Anterior cingulate cortex (tissue), 58 donors: ENCODE data around the gene GPC2.

Experiments used
- DNase-seq, 58 donors: peaks; one replicate each; lab custom pipeline; 2025; lab: John Stamatoyannopoulos, UW

GPC2 gene

GRCh38 chr7:100126931-100127865 lies 50.0 kb downstream of the GPC2 start, which contains the start of gene MBLAC1:
Gene MBLAC1 (plus strand): TSS chr7:100126967. CDS start chr7:100127396, 429 bp downstream.
- DNase-seq = peak; percentile 41 to 94 (median 86)

DNA sequence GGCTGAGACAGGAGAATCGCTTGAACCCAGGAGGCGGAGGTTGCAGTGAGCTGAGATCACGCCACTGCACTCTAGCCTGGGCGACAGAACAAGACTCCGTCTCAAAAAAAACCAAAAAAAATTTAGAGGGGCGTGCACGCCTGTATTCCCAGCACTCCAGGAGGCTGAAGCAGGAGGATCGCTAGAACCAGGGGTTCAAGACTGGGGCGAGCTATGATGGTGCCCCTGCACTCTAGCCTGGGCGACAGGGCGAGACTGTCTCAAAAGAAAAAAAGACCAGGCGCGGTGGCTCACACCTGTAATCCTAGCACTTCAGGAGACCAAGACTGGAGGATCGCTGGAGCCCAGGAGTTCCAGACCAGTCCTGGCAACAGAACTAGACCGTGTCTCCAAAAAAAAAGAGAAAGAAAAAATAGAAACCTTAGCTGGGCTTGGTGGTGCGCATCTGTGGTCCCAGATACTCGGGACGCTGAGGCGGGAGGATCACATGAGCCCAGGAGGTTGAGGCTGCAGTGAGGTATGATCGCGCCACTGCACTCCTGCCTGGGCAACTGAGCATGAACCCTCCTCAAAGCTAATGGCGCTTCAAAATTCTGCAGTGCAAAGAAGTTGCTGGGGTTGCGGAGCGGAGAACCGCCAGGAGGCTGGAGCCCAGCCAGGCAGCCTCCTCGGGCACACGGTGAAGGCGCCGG lies 50.8 kb downstream of the GPC2 start:
- DNase-seq = peak in 7 of 58 donors; percentile 58 to 78 (median 77)

- DNase-seq = no peak
These were observed 52.6 kb downstream of the GPC2 start for GRCh38 chr7:100124301-100125230.

- no peak for DNase-seq
These were observed 54.6 kb downstream of the GPC2 start for GRCh38 chr7:100122568-100122967.

- DNase-seq = no peak
These were observed 55.1 kb downstream of the GPC2 start for GRCh38 chr7:100122067-100122466.

- DNase-seq = no peak
These were observed 56.5 kb downstream of the GPC2 start for GRCh38 chr7:100120733-100121036.

GRCh38 chr7:100119970-100120732 lies 57.0 kb downstream of the GPC2 start:
- DNase-seq = peak in 55 of 58 donors; percentile 50 to 88 (median 74)
